Measurements from ENCODE around the gene MTHFD1.

MTHFD1 gene

GRCh38 chr14:64405295-64405694 is 17.1 kb downstream of the MTHFD1 start:
- TF ChIP-seq TAF1 (IDR thresholded peaks at IDR 0.05; ENCODE audit: low read depth, low read length) (no peak), POLR2AphosphoS5 (IDR thresholded peaks at IDR 0.05; ENCODE audit: low read depth, low read length) (no peak), SPI1 (IDR thresholded peaks at IDR 0.05; ENCODE audit: low read depth, low read length) (no peak), POU2F2 (IDR thresholded peaks at IDR 0.05; ENCODE audit: low read depth, low read length) (no peak), PAX5 (IDR thresholded peaks at IDR 0.05; ENCODE audit: insufficient read depth, low read length, severe bottlenecking) (no peak), POLR2A (IDR thresholded peaks at IDR 0.05; ENCODE audit: low read depth, low read length) (no peak)
- FAIRE-seq, result no peak
- DNase-seq (ENCODE audit: insufficient read length, low spot score), result no peak

DNA sequence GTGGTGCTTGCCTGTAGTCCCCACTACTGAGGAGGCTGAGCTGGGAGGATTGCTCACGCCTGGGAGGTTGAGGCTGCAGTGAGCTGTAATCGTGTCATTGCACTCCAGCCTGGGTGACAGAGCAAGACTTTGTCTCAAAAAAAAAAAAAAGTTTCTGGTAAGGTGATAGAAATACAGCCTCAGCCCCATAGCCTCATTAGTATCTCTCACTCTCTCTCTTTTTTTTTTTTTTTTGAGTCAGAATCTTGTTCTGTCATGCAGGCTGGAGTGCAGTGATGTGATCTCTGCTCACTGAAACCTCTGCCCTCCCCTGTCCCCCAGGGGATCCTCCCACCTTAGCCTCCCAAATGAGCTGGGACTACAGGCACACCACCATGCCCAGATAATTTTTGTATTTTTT is 19.2 kb downstream of the MTHFD1 start:
- no peak for FAIRE-seq
- no peak for TF ChIP-seq SPI1 (IDR thresholded peaks at IDR 0.05; ENCODE audit: low read depth, low read length)
- no peak for TF ChIP-seq POLR2AphosphoS5 (IDR thresholded peaks at IDR 0.05; ENCODE audit: low read depth, low read length)
- TF ChIP-seq POLR2A (IDR thresholded peaks at IDR 0.05; ENCODE audit: low read depth, low read length), result no peak
- no peak for TF ChIP-seq POU2F2 (IDR thresholded peaks at IDR 0.05; ENCODE audit: low read depth, low read length)
- no peak for TF ChIP-seq PAX5 (IDR thresholded peaks at IDR 0.05; ENCODE audit: insufficient read depth, low read length, severe bottlenecking)
- TF ChIP-seq TAF1 (IDR thresholded peaks at IDR 0.05; ENCODE audit: low read depth, low read length), result no peak
- DNase-seq (ENCODE audit: insufficient read length, low spot score), result no peak

DNA sequence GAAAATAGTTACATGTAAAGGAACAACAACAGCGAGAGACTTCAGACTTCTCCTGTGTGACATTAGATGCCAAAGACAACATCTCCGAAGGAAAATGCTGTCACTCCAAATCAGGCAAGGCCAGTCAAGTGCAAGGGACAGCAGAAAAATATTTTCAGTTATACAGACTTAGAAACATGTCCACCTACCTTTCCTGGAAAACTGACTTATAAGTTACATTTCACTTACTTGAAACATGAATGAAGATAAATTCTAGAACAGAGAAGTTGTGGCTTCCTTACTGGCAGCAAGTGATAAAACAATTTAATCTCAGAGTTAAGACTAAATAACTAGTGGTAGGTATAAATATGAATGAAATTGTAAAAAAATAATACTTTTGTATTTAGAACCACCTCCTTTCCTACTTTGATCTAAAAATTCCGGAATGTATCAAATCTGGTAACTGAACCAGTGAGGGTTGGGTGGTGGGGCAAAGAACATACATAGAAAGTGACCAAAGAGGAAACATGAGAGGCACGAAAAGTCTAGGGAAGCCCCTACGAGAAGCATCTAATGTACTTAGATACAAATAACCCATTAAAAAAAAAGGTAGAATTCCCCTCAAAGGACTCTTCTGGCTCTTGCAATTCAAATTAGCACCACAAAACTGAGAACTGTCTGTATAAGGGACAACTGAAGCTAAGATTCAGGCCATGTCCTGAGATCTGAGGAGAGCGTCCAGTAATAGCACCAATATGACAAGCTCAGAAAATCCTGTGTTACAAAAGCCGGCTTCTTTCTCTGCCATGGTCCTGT is 21.2 kb downstream of the MTHFD1 start:
- DNase-seq (ENCODE audit: insufficient read length, low spot score), result no peak
- peak; percentile 57 for FAIRE-seq
- TF ChIP-seq POU2F2 (IDR thresholded peaks at IDR 0.05; ENCODE audit: low read depth, low read length) (no peak), POLR2AphosphoS5 (IDR thresholded peaks at IDR 0.05; ENCODE audit: low read depth, low read length) (no peak), POLR2A (IDR thresholded peaks at IDR 0.05; ENCODE audit: low read depth, low read length) (no peak), TAF1 (IDR thresholded peaks at IDR 0.05; ENCODE audit: low read depth, low read length) (no peak), SPI1 (IDR thresholded peaks at IDR 0.05; ENCODE audit: low read depth, low read length) (no peak), PAX5 (IDR thresholded peaks at IDR 0.05; ENCODE audit: insufficient read depth, low read length, severe bottlenecking) (no peak)

DNA sequence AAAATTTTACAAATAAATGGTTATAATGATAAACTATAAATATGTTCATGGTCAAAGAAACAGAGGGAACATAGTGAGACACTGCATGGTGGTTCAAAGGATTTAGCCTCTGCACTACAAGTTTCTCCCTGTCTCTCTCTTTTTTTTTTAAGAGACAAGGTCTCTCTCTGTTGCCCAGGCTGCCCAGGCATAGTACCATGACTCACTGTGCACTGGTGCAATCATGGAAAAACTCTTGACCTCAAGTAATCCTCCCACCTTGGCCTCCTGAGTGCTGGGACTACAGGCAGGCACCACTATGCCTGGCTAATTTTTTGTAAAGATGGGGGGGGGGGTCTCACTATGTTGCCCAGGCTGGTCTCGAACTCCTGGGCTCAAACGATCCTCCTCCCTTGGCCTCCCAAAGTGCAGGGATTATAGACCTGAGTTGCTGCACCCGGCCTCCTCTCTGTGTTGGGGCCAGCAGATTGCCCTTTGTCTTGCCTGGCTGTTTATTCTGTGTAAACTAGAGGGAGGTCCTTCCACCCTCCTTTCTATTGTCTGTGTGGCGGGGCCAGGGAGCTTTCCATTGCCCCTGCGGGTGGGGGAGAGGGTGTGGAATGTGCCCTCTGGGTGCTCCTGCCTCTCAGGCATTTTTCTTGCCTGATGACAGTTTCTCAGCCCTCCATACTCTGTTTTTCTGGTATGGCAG is 22.1 kb downstream of the MTHFD1 start:
- TF ChIP-seq PAX5 (IDR thresholded peaks at IDR 0.05; ENCODE audit: insufficient read depth, low read length, severe bottlenecking), result no peak
- no peak for TF ChIP-seq SPI1 (IDR thresholded peaks at IDR 0.05; ENCODE audit: low read depth, low read length)
- TF ChIP-seq POLR2AphosphoS5 (IDR thresholded peaks at IDR 0.05; ENCODE audit: low read depth, low read length), result no peak
- no peak for TF ChIP-seq POU2F2 (IDR thresholded peaks at IDR 0.05; ENCODE audit: low read depth, low read length)
- no peak for TF ChIP-seq TAF1 (IDR thresholded peaks at IDR 0.05; ENCODE audit: low read depth, low read length)
- no peak for TF ChIP-seq POLR2A (IDR thresholded peaks at IDR 0.05; ENCODE audit: low read depth, low read length)
- FAIRE-seq (no peak), DNase-seq (ENCODE audit: insufficient read length, low spot score) (no peak)

GRCh38 chr14:64411001-64411400 is 22.8 kb downstream of the MTHFD1 start:
- FAIRE-seq (no peak), DNase-seq (ENCODE audit: insufficient read length, low spot score) (no peak)
- TF ChIP-seq SPI1 (IDR thresholded peaks at IDR 0.05; ENCODE audit: low read depth, low read length), result no peak
- TF ChIP-seq PAX5 (IDR thresholded peaks at IDR 0.05; ENCODE audit: insufficient read depth, low read length, severe bottlenecking), result no peak
- no peak for TF ChIP-seq POLR2A (IDR thresholded peaks at IDR 0.05; ENCODE audit: low read depth, low read length)
- no peak for TF ChIP-seq POU2F2 (IDR thresholded peaks at IDR 0.05; ENCODE audit: low read depth, low read length)
- TF ChIP-seq TAF1 (IDR thresholded peaks at IDR 0.05; ENCODE audit: low read depth, low read length), result no peak
- no peak for TF ChIP-seq POLR2AphosphoS5 (IDR thresholded peaks at IDR 0.05; ENCODE audit: low read depth, low read length)

DNA sequence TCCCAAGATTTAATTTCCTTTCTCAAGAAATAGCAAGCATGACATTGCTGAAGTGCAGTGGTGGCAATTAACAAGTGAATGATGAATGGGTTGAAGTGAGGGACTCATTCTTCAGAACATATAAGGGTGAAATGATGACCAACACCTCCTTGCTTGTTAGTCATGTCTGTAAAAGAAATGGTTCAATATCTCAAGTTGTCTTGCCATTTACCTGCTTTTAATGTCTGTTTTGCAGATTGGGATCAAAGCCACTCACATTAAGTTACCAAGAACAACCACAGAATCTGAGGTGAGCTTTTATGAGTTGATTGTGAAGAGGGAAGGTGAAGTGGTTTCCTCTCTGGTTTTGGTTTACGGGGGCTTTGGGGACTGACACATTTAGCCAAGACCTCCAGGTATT is 24.1 kb downstream of the MTHFD1 start:
- no peak for TF ChIP-seq POLR2AphosphoS5 (IDR thresholded peaks at IDR 0.05; ENCODE audit: low read depth, low read length)
- TF ChIP-seq SPI1 (IDR thresholded peaks at IDR 0.05; ENCODE audit: low read depth, low read length), result no peak
- TF ChIP-seq PAX5 (IDR thresholded peaks at IDR 0.05; ENCODE audit: insufficient read depth, low read length, severe bottlenecking), result no peak
- TF ChIP-seq POLR2A (IDR thresholded peaks at IDR 0.05; ENCODE audit: low read depth, low read length), result no peak
- no peak for TF ChIP-seq TAF1 (IDR thresholded peaks at IDR 0.05; ENCODE audit: low read depth, low read length)
- no peak for TF ChIP-seq POU2F2 (IDR thresholded peaks at IDR 0.05; ENCODE audit: low read depth, low read length)
- DNase-seq (ENCODE audit: insufficient read length, low spot score) (no peak), FAIRE-seq (no peak)

- no peak for FAIRE-seq
- no peak for DNase-seq (ENCODE audit: insufficient read length, low spot score)
- TF ChIP-seq POU2F2 (IDR thresholded peaks at IDR 0.05; ENCODE audit: low read depth, low read length), result no peak
- no peak for TF ChIP-seq POLR2AphosphoS5 (IDR thresholded peaks at IDR 0.05; ENCODE audit: low read depth, low read length)
- no peak for TF ChIP-seq PAX5 (IDR thresholded peaks at IDR 0.05; ENCODE audit: insufficient read depth, low read length, severe bottlenecking)
- TF ChIP-seq SPI1 (IDR thresholded peaks at IDR 0.05; ENCODE audit: low read depth, low read length), result no peak
- TF ChIP-seq TAF1 (IDR thresholded peaks at IDR 0.05; ENCODE audit: low read depth, low read length), result no peak
- TF ChIP-seq POLR2A (IDR thresholded peaks at IDR 0.05; ENCODE audit: low read depth, low read length), result no peak
Measured at GRCh38 chr14:64416348-64416932, 28.3 kb downstream of the MTHFD1 start.

GRCh38 chr14:64417055-64417770 is 29.1 kb downstream of the MTHFD1 start:
- no peak for DNase-seq (ENCODE audit: insufficient read length, low spot score)
- no peak for FAIRE-seq
- no peak for TF ChIP-seq TAF1 (IDR thresholded peaks at IDR 0.05; ENCODE audit: low read depth, low read length)
- no peak for TF ChIP-seq POU2F2 (IDR thresholded peaks at IDR 0.05; ENCODE audit: low read depth, low read length)
- TF ChIP-seq POLR2AphosphoS5 (IDR thresholded peaks at IDR 0.05; ENCODE audit: low read depth, low read length), result no peak
- no peak for TF ChIP-seq POLR2A (IDR thresholded peaks at IDR 0.05; ENCODE audit: low read depth, low read length)
- TF ChIP-seq PAX5 (IDR thresholded peaks at IDR 0.05; ENCODE audit: insufficient read depth, low read length, severe bottlenecking), result no peak
- TF ChIP-seq SPI1 (IDR thresholded peaks at IDR 0.05; ENCODE audit: low read depth, low read length), result no peak
